Peyer's patch (tissue), 4 donors: ENCODE results near the gene SLX9. TPM values are rescaled to one million over a fixed set of nuclear protein-coding genes. Genes with fewer than 3 reads are reported as not detected.

ENCODE experiments used
- DNase-seq, 3 donors: peaks; one replicate each; pipeline ENCODE4 v3.0.0-alpha.2; 2017 to 2019
- H3K27ac ChIP-seq, 4 donors: fragments of 200-600 bp; sonication (generic); one replicate each; pipeline ENCODE4 v1.5.1; 2016 to 2019
- H3K27me3 ChIP-seq, 2 donors: fragments of 200-600 bp; sonication (generic); one replicate each; pipeline ENCODE4 v1.5.1; 2019
- H3K36me3 ChIP-seq, 3 donors: fragments of 200-600 bp; sonication (generic); one replicate each; pipeline ENCODE4 v1.5.1; 2016 to 2019
- H3K4me1 ChIP-seq, 4 donors: fragments of 200-600 bp; sonication (generic); one replicate each; pipeline ENCODE4 v1.5.1; 2016 to 2019
- H3K4me3 ChIP-seq, 4 donors: fragments of 200-600 bp; sonication (generic); 1 replicate in 3 of 4; 2 replicates in 1 of 4; pipeline ENCODE4 v1.5.1; 2016 to 2019; ENCODE audit warnings: mild to moderate bottlenecking in 1 of 4
- H3K9me3 ChIP-seq, 4 donors: fragments of 200-600 bp; sonication (generic); one replicate each; pipeline ENCODE4 v1.5.1; 2016 to 2019; ENCODE audit warnings: mild to moderate bottlenecking in 1 of 4
- POLR2A ChIP-seq, 2 donors: fragments of 450-650 bp; IDR thresholded peaks; one replicate each; pipeline ENCODE4 v1.5.1; 2017; ENCODE audit warnings: antibody characterized with exemption in 2 of 2, mild to moderate bottlenecking in 2 of 2, moderate library complexity in 2 of 2
- total RNA-seq, 4 donors: library from RNA; depleted of rRNA; stranded (reverse); fragments of >200 nt; gene quantifications; one replicate each; pipeline ENCODE4 v1.1.0, GENCODE V29; 2016
- TF ChIP-seq, protein P1 (sequence below), 6 experiments: fragments of 450-650 bp in 4 of 6; fragments of 200-600 bp in 2 of 6; sonication (generic) in 1 of 6; IDR thresholded peaks; one replicate each; pipeline ENCODE4 v1.5.1; 2017 to 2019; ENCODE audit warnings: antibody characterized with exemption in 6 of 6, mild to moderate bottlenecking in 3 of 6, moderate library complexity in 1 of 6

The SLX9 gene
- total RNA-seq, 4 donors from 2014 or later = 7.8 to 10.5 (median 10.0) TPM; not detected in 1

DNA sequence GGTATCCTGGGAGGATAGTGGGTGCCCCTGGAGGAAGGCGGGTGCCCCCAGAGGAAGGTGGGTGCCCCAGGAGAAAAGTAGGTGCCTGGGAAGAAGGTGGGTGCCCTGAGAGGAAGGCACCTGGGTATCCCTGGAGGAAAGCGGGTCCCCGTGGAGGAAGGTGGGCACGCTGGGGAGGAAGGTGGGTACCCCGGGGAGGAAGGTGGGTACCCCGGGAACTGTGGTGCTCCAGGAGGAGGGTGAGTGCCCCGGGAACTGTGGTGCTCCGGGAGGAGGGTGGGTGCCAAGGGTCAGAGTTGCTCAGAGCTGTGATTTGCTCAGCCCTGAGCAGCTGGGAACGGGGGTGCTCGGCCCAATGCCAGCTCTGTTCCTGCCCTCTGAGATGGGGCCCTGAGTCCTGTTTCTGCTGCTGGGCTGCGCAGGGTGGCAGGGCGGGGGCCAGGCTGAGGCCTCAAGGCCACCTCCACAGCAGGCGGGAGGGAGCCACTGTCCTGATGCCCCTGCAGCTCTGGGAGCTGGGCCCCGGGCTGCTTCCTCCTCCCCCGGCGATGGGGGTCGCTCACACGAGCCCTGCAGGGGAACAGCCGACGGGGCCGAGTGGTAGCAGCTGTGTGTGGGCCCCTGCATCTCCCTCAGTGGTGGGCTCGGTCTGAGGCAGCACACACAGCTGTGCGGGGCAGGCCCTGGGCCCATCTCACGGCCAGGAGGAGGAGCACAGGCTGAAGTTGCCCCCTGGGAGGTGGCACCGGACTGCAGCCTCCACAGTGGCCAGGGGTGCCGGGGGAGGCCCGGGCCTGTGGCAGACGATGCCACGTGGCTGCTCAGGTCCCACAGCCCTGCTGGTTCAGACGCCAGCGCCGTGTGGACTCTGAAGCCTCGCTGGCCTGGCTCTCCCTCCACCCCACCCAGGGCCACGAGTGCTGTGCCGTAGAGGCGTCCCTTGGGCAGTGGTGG is 57.4 kb downstream of the SLX9 start:
- no peaks in the 10 kb centered on the region for H3K27me3 ChIP-seq
- H3K4me1 ChIP-seq = peaks cover 0 to 15% (median 0%) of the 10 kb centered on the region in 4 donors
- H3K27ac ChIP-seq = no peak overlapping the region
- TF ChIP-seq, protein P1, sequence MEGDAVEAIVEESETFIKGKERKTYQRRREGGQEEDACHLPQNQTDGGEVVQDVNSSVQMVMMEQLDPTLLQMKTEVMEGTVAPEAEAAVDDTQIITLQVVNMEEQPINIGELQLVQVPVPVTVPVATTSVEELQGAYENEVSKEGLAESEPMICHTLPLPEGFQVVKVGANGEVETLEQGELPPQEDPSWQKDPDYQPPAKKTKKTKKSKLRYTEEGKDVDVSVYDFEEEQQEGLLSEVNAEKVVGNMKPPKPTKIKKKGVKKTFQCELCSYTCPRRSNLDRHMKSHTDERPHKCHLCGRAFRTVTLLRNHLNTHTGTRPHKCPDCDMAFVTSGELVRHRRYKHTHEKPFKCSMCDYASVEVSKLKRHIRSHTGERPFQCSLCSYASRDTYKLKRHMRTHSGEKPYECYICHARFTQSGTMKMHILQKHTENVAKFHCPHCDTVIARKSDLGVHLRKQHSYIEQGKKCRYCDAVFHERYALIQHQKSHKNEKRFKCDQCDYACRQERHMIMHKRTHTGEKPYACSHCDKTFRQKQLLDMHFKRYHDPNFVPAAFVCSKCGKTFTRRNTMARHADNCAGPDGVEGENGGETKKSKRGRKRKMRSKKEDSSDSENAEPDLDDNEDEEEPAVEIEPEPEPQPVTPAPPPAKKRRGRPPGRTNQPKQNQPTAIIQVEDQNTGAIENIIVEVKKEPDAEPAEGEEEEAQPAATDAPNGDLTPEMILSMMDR (IDR thresholded peaks at IDR 0.05) = no peak
- TF ChIP-seq POLR2A (IDR thresholded peaks at IDR 0.05) = no peak
- H3K36me3 ChIP-seq = no peaks in the 10 kb centered on the region
- no peak overlapping the region for H3K4me3 ChIP-seq
- DNase-seq = no peak
- no peaks in the 10 kb centered on the region for H3K9me3 ChIP-seq

DNA sequence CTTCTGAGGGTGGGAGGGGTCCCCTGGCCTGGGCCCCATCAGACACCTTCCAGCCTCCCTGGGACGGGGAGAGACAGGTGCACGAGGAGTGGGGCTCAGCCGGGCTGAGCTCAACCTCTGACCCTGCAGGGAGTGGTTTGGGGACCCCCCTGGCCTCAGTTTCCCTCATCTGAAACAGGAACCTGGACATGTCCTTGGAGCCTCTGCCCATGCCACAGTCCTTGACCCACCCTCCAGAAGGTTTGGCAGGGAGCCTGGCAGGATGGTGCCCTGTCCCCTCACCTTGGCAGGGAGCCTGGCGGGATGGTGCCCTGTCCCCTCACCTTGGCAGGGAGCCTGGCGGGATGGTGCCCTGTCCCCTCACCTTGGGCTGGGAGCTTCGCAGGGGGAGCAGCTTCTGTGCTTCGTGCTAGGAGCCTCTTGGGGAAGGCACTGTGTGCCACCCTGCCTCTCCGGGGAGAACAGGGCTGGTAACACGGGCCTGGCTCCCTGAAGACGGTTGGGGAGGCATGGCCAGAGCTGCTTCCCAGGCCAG is 58.3 kb downstream of the SLX9 start:
- no peak for DNase-seq
- Histone ChIP-seq H3K27ac (no peak overlapping the region), H3K36me3 (no peaks in the 10 kb centered on the region), H3K27me3 (no peaks in the 10 kb centered on the region), H3K4me1 (peaks cover 0 to 15% (median 0%) of the 10 kb centered on the region in 4 donors), H3K9me3 (no peaks in the 10 kb centered on the region), H3K4me3 (no peak overlapping the region)
- TF ChIP-seq, protein P1 (IDR thresholded peaks at IDR 0.05) = no peak
- no peak for TF ChIP-seq POLR2A (IDR thresholded peaks at IDR 0.05)

DNA sequence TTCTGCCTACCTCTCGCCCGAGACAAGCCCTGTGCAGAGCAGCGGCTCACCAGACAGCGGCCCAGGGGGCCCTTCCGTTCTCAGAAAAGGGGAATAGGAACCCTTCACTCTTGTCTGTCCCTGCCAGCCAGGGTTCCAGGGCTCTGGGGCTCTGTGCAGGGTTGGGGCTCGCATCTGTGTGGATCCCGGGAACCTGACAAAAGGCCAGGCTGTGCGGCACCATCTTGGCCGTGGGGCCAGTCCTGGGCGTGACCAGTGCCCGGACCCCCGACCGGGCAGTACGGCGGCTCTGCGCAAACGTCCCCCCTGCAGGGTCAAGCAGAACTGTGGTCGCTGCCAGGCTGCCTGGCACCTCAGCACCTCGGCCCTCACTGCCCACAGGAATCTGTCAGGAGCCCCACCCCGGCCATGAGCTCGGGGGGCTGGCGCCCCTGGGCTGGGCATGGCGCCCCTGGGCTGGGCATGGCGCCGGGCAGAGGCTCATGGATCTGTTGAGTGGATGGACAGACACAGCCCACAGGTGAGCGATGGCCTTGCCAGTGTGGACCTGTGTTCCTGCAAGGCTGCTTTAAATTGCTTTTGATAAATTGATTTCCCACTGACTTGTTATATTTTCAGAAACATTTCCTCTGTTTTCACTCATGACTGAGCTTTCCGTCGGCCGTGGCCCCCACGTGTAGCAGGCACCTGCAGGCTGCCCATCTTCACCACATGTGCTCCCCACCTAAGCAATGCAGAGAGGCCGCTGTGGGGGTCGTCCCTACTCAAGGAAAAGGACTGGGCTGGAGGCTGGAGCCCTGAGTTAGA is 59.0 kb downstream of the SLX9 start:
- Histone ChIP-seq H3K4me3 (no peak overlapping the region), H3K27ac (no peak overlapping the region), H3K36me3 (no peaks in the 10 kb centered on the region), H3K4me1 (peaks cover 0 to 11% (median 0%) of the 10 kb centered on the region in 4 donors), H3K9me3 (no peaks in the 10 kb centered on the region), H3K27me3 (no peaks in the 10 kb centered on the region)
- TF ChIP-seq, protein P1 (IDR thresholded peaks at IDR 0.05) = no peak
- no peak for TF ChIP-seq POLR2A (IDR thresholded peaks at IDR 0.05)
- no peak for DNase-seq

DNA sequence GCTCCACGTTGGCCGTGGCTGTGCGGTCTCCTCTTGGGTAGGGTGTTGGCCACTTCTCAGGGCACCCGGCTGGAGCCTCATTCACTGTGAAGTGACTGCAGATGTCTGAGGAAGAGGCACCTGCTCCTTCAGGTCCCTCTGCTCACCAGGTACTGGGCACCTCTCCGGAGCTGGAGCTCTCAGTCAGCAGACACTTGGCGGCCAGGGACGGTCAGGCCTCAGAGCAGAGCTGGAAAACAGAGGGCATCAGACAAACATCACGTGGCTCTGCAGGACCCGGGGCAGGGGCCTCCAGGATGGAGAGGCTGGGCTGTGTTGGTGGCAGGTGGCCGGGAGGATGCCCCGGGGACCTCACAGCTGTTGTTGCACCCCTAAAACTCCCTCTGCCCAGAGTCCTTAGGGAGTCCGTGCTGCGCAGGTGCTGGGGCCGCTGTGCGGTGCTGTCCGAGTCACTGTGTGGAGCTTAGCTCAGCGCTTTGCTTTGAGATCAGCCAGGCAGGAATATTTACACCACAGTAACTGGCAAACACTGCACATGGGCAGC is 59.7 kb downstream of the SLX9 start:
- no peak overlapping the region for H3K4me3 ChIP-seq
- H3K27me3 ChIP-seq = no peaks in the 10 kb centered on the region
- DNase-seq = no peak
- H3K27ac ChIP-seq = no peak overlapping the region
- TF ChIP-seq POLR2A (IDR thresholded peaks at IDR 0.05) = no peak
- TF ChIP-seq, protein P1 (IDR thresholded peaks at IDR 0.05) = no peak
- H3K9me3 ChIP-seq = no peaks in the 10 kb centered on the region
- no peaks in the 10 kb centered on the region for H3K36me3 ChIP-seq
- peaks cover 0 to 7% (median 0%) of the 10 kb centered on the region in 4 donors for H3K4me1 ChIP-seq

DNA sequence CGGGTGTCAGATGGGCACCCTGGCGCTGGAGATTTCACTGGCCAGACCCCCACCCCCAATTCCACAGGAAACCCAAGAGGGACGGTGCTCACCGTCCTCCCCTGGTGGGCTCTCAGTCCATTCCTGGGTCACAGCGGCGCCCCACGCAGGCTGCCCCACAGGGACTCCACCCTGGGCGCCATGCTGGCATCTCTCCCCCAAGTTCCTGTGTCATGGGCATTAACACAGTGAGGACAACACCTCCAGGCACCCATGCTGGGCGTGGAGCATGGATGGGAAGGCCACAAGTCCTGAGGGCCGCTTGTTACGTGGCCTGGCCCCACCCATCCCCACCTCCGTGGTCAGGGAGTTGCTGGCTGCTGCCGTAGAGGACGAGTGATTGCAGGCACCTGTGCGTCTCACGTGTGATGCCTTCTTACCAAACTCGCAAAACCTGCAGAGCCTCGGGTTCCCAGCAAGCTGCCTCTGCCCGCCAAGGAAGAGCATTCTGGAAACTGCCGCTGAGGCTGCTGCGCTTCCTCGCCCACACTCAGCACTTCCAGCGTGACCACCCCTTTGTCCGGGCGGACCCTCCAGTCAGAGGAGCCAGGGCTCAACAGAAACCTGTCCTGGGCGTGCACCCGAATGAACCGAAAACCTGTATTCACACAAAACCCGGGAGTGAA is 60.3 kb downstream of the SLX9 start:
- H3K9me3 ChIP-seq = no peaks in the 10 kb centered on the region
- TF ChIP-seq POLR2A (IDR thresholded peaks at IDR 0.05) = no peak
- TF ChIP-seq, protein P1 (IDR thresholded peaks at IDR 0.05) = no peak
- H3K36me3 ChIP-seq = no peaks in the 10 kb centered on the region
- H3K4me1 ChIP-seq = peaks cover 0 to 1% (median 0%) of the 10 kb centered on the region in 4 donors
- DNase-seq = no peak
- H3K27me3 ChIP-seq = no peaks in the 10 kb centered on the region
- no peak overlapping the region for H3K27ac ChIP-seq
- no peak overlapping the region for H3K4me3 ChIP-seq
